NOMO-1 treated with DMSO at 0.1 percent for 48 hours (cell line): Measurements from ENCODE around the gene PUS3.
"Not testable (repeated sequence)": the region's sequence is repeated elsewhere in the genome, so short reads cannot be mapped to it uniquely, and the experiment has no call there.

Source experiments
- DNase-seq: peaks from one replicate; lab custom pipeline; 2025; ENCODE audit not compliant: unreplicated experiment; lab: John Stamatoyannopoulos, UW

The PUS3 gene

DNA sequence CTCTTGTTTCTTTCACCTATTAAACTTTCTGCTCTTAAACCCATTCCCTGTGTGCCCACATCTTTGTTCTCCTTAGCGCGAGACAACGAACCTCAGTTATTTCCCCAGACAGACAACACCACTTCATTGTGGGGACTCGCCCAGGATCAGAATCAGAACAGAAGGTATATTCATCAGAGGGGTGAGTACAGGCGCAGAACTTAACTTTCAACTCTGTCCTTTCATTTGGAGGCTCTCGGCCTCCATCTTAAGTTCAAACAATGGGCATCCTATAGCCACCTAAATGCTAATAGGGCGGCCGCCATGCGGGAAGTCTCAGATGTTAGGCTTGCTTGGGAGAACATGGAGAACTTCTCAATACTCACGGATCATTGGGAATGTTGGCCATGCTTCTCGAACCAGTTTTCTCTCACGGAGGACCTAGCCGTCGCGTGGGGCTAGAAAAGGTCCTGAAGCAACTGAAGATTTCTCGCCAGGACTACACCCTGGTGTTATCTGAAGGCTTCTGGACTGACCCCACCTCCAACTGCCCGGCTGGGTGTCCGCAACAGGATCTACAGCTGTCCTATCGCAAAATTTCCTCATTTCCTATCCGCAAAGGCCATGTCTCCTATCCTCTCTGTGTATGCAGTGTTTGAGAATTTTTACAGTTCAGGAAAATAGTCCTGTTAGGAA lies 29.0 kb downstream of the PUS3 start:
- no peak for DNase-seq

DNA sequence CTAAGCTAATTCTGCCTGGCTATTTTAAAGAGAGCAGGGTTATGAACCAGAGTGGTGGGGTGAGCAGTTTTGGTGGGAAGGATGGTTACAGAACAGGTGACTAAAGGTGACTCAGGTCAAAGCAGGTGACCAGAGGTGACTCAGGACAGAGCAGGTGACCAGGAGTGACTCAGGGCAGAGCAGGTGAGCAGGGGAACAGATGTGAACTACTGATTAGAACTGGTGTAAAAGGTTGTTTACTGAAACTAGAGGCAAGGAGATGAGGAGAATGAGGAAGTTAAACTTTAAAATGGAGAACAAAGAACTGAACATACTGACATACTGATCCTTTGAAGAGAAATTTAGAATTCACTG lies 30.9 kb downstream of the PUS3 start:
- no peak for DNase-seq

DNA sequence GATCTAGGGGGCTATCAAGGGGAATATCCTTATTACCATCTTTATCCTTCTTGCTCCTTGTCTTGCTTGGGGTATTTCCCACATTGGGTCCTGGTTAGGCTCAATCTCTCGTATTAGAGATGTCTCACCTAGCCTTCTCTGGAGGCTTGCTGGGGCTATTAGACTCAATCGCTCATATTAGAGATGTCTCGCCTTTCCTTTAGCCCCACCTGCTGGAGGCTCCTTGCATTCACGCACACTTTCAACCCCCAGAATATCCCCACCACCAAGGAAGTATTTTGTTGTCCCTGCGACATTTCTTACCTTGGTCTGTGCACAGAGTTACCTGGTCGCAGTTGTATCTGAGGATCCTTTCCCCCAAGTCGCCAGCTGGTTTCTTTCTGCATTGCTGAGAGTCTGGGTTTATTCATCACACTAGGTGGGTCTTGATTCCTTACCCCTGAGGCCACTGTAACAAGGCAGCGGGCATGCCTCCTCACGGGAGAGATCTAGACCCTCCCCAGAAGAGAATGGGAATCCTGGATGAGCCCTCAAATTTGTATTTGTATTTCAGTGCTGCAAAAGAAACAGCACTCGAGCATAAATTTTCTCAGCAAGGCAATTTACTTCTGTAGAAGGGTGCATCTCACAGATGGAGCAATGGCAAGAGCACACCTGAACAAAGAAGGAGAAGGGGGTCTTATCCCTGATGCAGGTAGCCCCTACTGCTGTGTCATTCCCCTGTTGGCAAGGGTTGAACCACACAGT lies 31.4 kb downstream of the PUS3 start:
- DNase-seq: no peak

- DNase-seq: no peak
These were observed 33.5 kb downstream of the PUS3 start for GRCh38 chr11:125869521-125869920.

DNA sequence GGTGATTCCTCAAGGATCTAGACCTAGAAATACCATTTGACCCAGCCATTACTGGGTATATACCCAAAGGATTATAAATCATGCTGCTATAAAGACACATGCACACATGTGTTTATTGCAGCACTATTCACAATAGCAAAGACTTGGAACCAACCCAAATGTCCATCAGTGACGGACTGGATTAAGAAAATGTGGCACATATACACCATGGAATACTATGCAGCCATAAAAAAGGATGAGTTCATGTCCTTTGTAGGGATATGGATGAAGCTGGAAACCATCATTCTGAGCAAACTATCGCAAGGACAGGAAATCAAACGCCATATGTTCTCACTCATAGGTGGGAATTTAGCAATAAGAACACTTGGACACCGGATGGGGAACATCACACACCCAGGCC lies 37.7 kb downstream of the PUS3 start:
- not testable (repeated sequence) for DNase-seq

- DNase-seq: not testable (repeated sequence)
These were observed 40.2 kb downstream of the PUS3 start for GRCh38 chr11:125862786-125863185.

- DNase-seq: not testable (repeated sequence)
These were observed 45.3 kb downstream of the PUS3 start for GRCh38 chr11:125857670-125858069.

DNA sequence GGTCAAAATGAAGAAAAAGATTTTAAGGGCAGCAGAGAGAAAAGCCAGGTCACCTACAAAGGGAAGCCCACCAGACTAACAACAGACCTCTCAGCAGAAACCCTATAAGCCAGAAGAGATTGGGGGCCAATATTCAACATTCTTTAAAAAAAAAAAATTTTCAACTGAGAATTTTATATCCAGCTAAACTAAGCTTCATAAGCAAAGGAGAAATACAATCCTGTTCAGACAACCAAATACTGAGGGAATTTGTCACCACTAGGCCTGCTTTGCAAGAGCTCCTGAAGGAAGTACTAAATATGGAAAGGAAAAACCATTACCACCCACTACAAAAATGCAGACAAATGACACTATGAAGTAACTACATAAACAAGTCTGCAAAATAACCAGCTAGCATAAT lies 56.8 kb downstream of the PUS3 start:
- no peak for DNase-seq
